HepG2 (cell line): ENCODE measurements around the gene WNT10A. TPM values are rescaled to one million over a fixed set of nuclear protein-coding genes. Genes with fewer than 3 reads are reported as not detected.

Experiments used
- MEIS1 ChIP-seq: sonication (generic); formaldehyde crosslinking; IDR thresholded peaks from 2 replicates; pipeline ENCODE4 v1.9.0; 2021; ENCODE audit warnings: mild to moderate bottlenecking, missing genetic modification reagents, moderate library complexity, borderline replicate concordance
- MYNN ChIP-seq: sonication (generic); formaldehyde crosslinking; IDR thresholded peaks from 2 replicates; pipeline ENCODE4 v1.4.0; 2020; ENCODE audit warnings: mild to moderate bottlenecking, low read depth, missing genetic modification reagents
- SRF ChIP-seq: IDR thresholded peaks from 2 replicates; pipeline ENCODE4 v1.6.1; 2011; ENCODE audit warnings: mild to moderate bottlenecking, low read depth, low read length, moderate library complexity
- THYN1 ChIP-seq: sonication (generic); formaldehyde crosslinking; IDR thresholded peaks from 2 replicates; pipeline ENCODE4 v1.8.1; 2023; ENCODE audit warnings: low read depth, mild to moderate bottlenecking, moderate library complexity, missing genetic modification reagents, borderline replicate concordance
- ZNF329 ChIP-seq: sonication (generic); formaldehyde crosslinking; IDR thresholded peaks from 2 replicates; pipeline ENCODE4 v1.9.0; 2021; ENCODE audit warnings: low read depth, mild to moderate bottlenecking, missing genetic modification reagents
- ZNF556 ChIP-seq: sonication (generic); formaldehyde crosslinking; IDR thresholded peaks from 2 replicates; pipeline ENCODE4 v1.4.0; 2020; ENCODE audit warnings: mild to moderate bottlenecking, missing genetic modification reagents, borderline replicate concordance
- ZNF879 ChIP-seq: sonication (generic); formaldehyde crosslinking; IDR thresholded peaks from 2 replicates; pipeline ENCODE4 v1.8.1; 2023; ENCODE audit warnings: missing genetic modification reagents
- polyA plus RNA-seq, 8 experiments: library from polyadenylated mRNA; depleted of rRNA in 3 of 8; stranded (reverse) in 7 of 8; unstranded in 1 of 8; fragments of >200 nt; fragmentation: Illumina TruSeq in 4 of 8; extraction: Trizol in 4 of 8; gene quantifications; 2 replicates each; pipeline versions ENCODE4 v1.2.1 to v1.2.3, GENCODE V29; 2011 to 2016; ENCODE audit warnings: low read depth in 4 of 8, missing spikeins in 1 of 8, mixed read lengths in 1 of 8; ENCODE audit not compliant: insufficient read depth in 1 of 8
- total RNA-seq, 5 experiments: library from RNA; depleted of rRNA; stranded (reverse); fragments of >200 nt; fragmentation: Illumina TruSeq; extraction: Trizol; gene quantifications; 2 replicates each; pipeline ENCODE4 v1.2.3, GENCODE V29; 2016; ENCODE audit warnings: low read depth in 1 of 5
- TF ChIP-seq, protein P1 (sequence below): sonication (generic); formaldehyde crosslinking; IDR thresholded peaks from 2 replicates; pipeline ENCODE4 v1.5.1; 2020; ENCODE audit warnings: mild to moderate bottlenecking, missing genetic modification reagents
- TF ChIP-seq, protein P2 (sequence below), 2 experiments: sonication (generic) in 1 of 2; formaldehyde crosslinking in 1 of 2; IDR thresholded peaks; 2 replicates each; pipeline versions ENCODE4 v1.5.1 to v1.6.1; 2011 to 2020; ENCODE audit warnings: borderline replicate concordance in 1 of 2, low read depth in 1 of 2, low read length in 1 of 2, mild to moderate bottlenecking in 1 of 2, missing genetic modification reagents in 1 of 2, moderate library complexity in 1 of 2
- TF ChIP-seq, protein P3 (sequence below): sonication (generic); formaldehyde crosslinking; IDR thresholded peaks from 2 replicates; pipeline ENCODE4 v1.5.1; 2020; ENCODE audit warnings: mild to moderate bottlenecking, missing genetic modification reagents, moderate library complexity
- TF ChIP-seq, protein P4 (sequence below): sonication (generic); formaldehyde crosslinking; IDR thresholded peaks from 2 replicates; pipeline ENCODE4 v1.8.0; 2022; ENCODE audit warnings: mild to moderate bottlenecking, missing genetic modification reagents; ENCODE audit not compliant: insufficient replicate concordance
- TF ChIP-seq, protein P5 (sequence below): sonication (generic); formaldehyde crosslinking; IDR thresholded peaks from 2 replicates; pipeline ENCODE4 v1.8.0; 2022; ENCODE audit warnings: low read depth, missing genetic modification reagents
- TF ChIP-seq, protein P6 (sequence below): sonication (generic); formaldehyde crosslinking; IDR thresholded peaks from 2 replicates; pipeline ENCODE4 v1.9.0; 2022; ENCODE audit warnings: low read depth, missing genetic modification reagents

WNT10A gene
- total and polyA plus RNA-seq, 2 of the 13 experiments (the other 11 are each of a cell fraction or from before 2014, with no cell fraction given) = 0.03 TPM; not detected in 1

DNA sequence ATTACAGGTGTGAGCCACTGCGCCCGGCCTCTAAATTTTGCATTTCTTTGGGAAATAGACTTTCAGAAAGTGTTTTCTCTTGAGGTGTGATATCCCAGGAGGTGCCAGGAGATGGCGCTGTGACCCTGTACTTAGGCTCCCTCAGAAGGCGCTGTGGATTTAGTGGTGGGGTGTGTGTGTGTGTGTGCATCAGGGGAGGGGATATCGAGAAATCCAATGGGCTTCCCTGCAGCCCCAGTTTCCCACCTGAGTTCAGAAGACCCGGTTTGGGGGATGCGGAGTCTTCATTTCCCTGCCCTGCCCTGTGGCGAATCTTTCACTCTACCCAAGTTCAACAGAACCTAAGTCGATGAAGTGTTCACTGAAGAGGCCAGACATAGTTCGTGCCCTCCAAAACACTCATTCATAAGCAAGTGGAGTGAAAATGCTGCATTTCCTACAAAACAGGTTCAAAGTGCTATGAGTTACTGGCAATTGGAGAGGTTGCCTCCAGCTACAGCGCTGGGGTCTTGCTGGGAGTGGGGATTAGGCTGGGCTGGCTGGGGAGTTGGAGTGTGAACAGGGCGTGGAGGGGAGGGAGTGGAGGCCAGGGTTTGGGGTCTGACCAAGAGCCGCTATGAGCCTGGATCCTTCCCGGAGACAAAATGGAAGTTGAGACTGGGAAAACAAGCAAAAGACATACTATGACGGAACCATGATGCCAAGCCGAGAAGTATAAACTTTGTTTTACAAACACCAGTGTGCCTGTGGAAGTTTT is 27.6 kb upstream of the WNT10A start (continued):
- TF ChIP-seq, protein P1, sequence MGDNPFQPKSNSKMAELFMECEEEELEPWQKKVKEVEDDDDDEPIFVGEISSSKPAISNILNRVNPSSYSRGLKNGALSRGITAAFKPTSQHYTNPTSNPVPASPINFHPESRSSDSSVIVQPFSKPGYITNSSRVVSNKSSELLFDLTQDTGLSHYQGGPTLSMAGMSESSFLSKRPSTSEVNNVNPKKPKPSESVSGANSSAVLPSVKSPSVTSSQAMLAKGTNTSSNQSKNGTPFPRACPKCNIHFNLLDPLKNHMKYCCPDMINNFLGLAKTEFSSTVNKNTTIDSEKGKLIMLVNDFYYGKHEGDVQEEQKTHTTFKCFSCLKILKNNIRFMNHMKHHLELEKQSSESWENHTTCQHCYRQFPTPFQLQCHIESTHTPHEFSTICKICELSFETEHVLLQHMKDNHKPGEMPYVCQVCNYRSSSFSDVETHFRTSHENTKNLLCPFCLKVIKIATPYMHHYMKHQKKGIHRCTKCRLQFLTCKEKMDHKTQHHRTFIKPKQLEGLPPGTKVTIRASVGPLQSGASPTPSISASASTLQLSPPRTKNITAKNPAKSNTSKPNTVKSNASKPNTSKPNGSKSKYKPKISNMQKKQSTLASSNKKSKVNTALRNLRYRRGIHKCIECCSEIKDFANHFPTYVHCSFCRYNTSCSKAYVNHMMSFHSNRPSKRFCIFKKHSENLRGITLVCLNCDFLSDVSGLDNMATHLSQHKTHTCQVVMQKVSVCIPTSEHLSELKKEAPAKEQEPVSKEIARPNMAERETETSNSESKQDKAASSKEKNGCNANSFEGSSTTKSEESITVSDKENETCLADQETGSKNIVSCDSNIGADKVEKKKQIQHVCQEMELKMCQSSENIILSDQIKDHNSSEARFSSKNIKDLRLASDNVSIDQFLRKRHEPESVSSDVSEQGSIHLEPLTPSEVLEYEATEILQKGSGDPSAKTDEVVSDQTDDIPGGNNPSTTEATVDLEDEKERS = no peak
- TF ChIP-seq SRF = no peak
- TF ChIP-seq, protein P2, sequence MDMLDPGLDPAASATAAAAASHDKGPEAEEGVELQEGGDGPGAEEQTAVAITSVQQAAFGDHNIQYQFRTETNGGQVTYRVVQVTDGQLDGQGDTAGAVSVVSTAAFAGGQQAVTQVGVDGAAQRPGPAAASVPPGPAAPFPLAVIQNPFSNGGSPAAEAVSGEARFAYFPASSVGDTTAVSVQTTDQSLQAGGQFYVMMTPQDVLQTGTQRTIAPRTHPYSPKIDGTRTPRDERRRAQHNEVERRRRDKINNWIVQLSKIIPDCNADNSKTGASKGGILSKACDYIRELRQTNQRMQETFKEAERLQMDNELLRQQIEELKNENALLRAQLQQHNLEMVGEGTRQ (IDR thresholded peaks at IDR 0.05; ENCODE audit: low read depth, low read length) = no peak
- TF ChIP-seq, protein P2 (CRISPR knock-in tag; IDR thresholded peaks at IDR 0.05; ENCODE audit: borderline replicate concordance) = no peak
- TF ChIP-seq, protein P3, sequence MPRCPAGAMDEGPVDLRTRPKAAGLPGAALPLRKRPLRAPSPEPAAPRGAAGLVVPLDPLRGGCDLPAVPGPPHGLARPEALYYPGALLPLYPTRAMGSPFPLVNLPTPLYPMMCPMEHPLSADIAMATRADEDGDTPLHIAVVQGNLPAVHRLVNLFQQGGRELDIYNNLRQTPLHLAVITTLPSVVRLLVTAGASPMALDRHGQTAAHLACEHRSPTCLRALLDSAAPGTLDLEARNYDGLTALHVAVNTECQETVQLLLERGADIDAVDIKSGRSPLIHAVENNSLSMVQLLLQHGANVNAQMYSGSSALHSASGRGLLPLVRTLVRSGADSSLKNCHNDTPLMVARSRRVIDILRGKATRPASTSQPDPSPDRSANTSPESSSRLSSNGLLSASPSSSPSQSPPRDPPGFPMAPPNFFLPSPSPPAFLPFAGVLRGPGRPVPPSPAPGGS (CRISPR knock-in tag) = 0 out of 2 replicates have a peak, but pooled peaks have one; percentile 30
- TF ChIP-seq ZNF879 (CRISPR knock-in tag) = no peak
- no peak for TF ChIP-seq MYNN
- no peak for TF ChIP-seq ZNF329
- TF ChIP-seq, protein P4, sequence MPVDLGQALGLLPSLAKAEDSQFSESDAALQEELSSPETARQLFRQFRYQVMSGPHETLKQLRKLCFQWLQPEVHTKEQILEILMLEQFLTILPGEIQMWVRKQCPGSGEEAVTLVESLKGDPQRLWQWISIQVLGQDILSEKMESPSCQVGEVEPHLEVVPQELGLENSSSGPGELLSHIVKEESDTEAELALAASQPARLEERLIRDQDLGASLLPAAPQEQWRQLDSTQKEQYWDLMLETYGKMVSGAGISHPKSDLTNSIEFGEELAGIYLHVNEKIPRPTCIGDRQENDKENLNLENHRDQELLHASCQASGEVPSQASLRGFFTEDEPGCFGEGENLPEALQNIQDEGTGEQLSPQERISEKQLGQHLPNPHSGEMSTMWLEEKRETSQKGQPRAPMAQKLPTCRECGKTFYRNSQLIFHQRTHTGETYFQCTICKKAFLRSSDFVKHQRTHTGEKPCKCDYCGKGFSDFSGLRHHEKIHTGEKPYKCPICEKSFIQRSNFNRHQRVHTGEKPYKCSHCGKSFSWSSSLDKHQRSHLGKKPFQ (CRISPR knock-in tag) = no peak
- TF ChIP-seq, protein P5, sequence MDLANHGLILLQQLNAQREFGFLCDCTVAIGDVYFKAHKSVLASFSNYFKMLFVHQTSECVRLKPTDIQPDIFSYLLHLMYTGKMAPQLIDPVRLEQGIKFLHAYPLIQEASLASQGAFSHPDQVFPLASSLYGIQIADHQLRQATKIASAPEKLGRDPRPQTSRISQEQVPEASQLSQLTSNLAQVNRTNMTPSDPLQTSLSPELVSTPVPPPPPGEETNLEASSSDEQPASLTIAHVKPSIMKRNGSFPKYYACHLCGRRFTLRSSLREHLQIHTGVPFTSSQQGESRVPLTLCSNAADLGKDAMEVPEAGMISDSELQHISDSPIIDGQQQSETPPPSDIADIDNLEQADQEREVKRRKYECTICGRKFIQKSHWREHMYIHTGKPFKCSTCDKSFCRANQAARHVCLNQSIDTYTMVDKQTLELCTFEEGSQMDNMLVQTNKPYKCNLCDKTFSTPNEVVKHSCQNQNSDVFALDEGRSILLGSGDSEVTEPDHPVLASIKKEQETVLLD (CRISPR knock-in tag) = no peak
- no peak for TF ChIP-seq THYN1
- TF ChIP-seq MEIS1 (CRISPR knock-in tag) = no peak
- TF ChIP-seq, protein P6, sequence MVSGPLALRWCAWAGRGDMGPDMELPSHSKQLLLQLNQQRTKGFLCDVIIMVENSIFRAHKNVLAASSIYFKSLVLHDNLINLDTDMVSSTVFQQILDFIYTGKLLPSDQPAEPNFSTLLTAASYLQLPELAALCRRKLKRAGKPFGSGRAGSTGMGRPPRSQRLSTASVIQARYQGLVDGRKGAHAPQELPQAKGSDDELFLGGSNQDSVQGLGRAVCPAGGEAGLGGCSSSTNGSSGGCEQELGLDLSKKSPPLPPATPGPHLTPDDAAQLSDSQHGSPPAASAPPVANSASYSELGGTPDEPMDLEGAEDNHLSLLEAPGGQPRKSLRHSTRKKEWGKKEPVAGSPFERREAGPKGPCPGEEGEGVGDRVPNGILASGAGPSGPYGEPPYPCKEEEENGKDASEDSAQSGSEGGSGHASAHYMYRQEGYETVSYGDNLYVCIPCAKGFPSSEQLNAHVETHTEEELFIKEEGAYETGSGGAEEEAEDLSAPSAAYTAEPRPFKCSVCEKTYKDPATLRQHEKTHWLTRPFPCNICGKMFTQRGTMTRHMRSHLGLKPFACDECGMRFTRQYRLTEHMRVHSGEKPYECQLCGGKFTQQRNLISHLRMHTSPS (CRISPR knock-in tag) = no peak
- no peak for TF ChIP-seq ZNF556 (CRISPR knock-in tag)
